ENCODE measurements around the gene LBR.

- TF ChIP-seq CTCF (IDR thresholded peaks at IDR 0.05) (no peak), POLR2A (IDR thresholded peaks at IDR 0.05; ENCODE audit: low read depth) (no peak)
Measured at GRCh38 chr1:225410036-225410435, 17.8 kb downstream of the LBR start.

All from esophagus muscularis mucosa (tissue), 3 donors.